ENCODE data around the gene MSRB3.

MSRB3 gene

DNA sequence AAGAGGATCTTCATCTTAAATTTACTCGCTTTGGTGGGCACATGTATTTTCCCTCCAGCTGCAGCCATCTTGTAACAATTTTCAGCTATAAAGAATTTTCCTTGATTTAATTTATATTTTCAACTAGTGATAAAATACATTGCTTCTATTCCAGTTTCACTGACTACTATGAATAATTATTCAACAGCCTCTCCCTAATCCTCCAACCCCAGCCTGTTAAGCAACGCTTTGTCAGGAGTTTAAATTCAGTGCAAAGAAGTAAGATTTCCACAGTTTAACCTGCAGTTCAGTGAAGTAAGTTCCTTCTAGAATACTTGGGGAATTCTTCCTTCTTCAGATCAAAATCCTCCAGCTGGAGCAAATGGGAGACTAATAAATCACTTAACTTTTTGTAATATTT, 180.2 kb downstream of the MSRB3 start:
- Histone ChIP-seq H3K4me1 (ENCODE audit: insufficient read depth, low read length) (no peaks in the 10 kb centered on the region), H3K9me3 (ENCODE audit: insufficient read depth, low read depth, low read length) (no peaks in the 10 kb centered on the region), H3K36me3 (ENCODE audit: insufficient read depth, low read length) (no peaks in the 10 kb centered on the region), H3K4me3 (ENCODE audit: low read length) (no peak overlapping the region), H3K27me3 (ENCODE audit: insufficient read depth, low read length) (no peaks in the 10 kb centered on the region), H3K9ac (ENCODE audit: low read depth, low read length) (no peak overlapping the region), H3K27ac (ENCODE audit: low read depth, low read length) (no peak overlapping the region)
- 93% methylated on average over 2 of the region's 2 CpGs for WGBS

DNA sequence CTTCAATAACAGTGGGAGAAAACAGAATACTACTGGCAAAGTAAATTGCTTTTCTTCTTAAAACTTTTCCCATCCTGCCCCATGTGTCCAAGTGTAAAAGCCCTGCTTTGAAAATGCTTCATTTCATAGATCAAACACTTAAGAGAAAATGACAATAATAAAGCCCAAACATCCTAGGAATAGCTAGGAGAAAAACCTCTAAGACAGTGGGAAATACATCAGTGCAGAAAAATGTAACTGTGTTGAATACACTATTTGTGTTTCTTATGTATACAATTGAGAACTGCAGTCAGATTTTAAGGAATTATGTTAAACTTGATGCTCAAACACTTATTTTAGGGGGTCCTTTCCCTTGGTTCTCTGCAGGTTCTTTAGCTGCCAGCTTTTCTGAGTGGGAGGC, 181.1 kb downstream of the MSRB3 start:
- H3K9me3 ChIP-seq (ENCODE audit: insufficient read depth, low read depth, low read length): no peaks in the 10 kb centered on the region
- no peaks in the 10 kb centered on the region for H3K27me3 ChIP-seq (ENCODE audit: insufficient read depth, low read length)
- no peak overlapping the region for H3K27ac ChIP-seq (ENCODE audit: low read depth, low read length)
- H3K4me1 ChIP-seq (ENCODE audit: insufficient read depth, low read length): no peaks in the 10 kb centered on the region
- no peak overlapping the region for H3K9ac ChIP-seq (ENCODE audit: low read depth, low read length)
- no peak overlapping the region for H3K4me3 ChIP-seq (ENCODE audit: low read length)
- no peaks in the 10 kb centered on the region for H3K36me3 ChIP-seq (ENCODE audit: insufficient read depth, low read length)

- Histone ChIP-seq H3K27ac (ENCODE audit: low read depth, low read length) (no peak overlapping the region), H3K9ac (ENCODE audit: low read depth, low read length) (no peak overlapping the region), H3K9me3 (ENCODE audit: insufficient read depth, low read depth, low read length) (no peaks in the 10 kb centered on the region), H3K4me3 (ENCODE audit: low read length) (no peak overlapping the region), H3K27me3 (ENCODE audit: insufficient read depth, low read length) (no peaks in the 10 kb centered on the region), H3K4me1 (ENCODE audit: insufficient read depth, low read length) (no peaks in the 10 kb centered on the region), H3K36me3 (ENCODE audit: insufficient read depth, low read length) (no peaks in the 10 kb centered on the region)
- 91% methylated on average over 8 of the region's 8 CpGs for WGBS
Observed at GRCh38 chr12:65460063-65460462, 181.6 kb downstream of the MSRB3 start.

DNA sequence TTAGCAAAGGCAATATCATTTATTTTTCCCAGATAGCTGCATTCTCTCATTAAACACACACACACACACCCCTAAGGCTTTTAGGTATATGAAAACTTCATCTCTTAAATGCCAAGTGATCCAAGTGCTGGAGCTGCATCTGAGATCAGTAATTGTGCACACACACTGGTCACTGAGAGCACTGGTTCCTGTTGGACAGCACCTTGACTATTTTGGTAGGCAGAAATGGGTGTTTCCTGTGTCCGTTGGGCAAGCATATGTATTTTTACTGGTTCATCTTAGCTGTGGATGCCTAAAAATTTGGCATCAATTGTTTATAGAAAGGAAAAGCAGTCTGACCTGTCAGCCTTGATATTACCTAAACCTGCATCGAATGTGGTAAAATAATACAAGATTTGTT, 182.5 kb downstream of the MSRB3 start:
- no peaks in the 10 kb centered on the region for H3K4me1 ChIP-seq (ENCODE audit: insufficient read depth, low read length)
- H3K27ac ChIP-seq (ENCODE audit: low read depth, low read length): no peak overlapping the region
- H3K4me3 ChIP-seq (ENCODE audit: low read length): no peak overlapping the region
- no peak overlapping the region for H3K9ac ChIP-seq (ENCODE audit: low read depth, low read length)
- no peaks in the 10 kb centered on the region for H3K36me3 ChIP-seq (ENCODE audit: insufficient read depth, low read length)
- no peaks in the 10 kb centered on the region for H3K9me3 ChIP-seq (ENCODE audit: insufficient read depth, low read depth, low read length)
- H3K27me3 ChIP-seq (ENCODE audit: insufficient read depth, low read length): no peaks in the 10 kb centered on the region
- 92% methylated on average over 2 of the region's 2 CpGs for WGBS

GRCh38 chr12:65462484-65462883, 184.0 kb downstream of the MSRB3 start:
- H3K27me3 ChIP-seq (ENCODE audit: insufficient read depth, low read length): no peaks in the 10 kb centered on the region
- no peak overlapping the region for H3K9ac ChIP-seq (ENCODE audit: low read depth, low read length)
- no peak overlapping the region for H3K27ac ChIP-seq (ENCODE audit: low read depth, low read length)
- H3K4me1 ChIP-seq (ENCODE audit: insufficient read depth, low read length): no peaks in the 10 kb centered on the region
- WGBS: 97% methylated on average over 2 of the region's 2 CpGs
- H3K9me3 ChIP-seq (ENCODE audit: insufficient read depth, low read depth, low read length): no peaks in the 10 kb centered on the region
- H3K4me3 ChIP-seq (ENCODE audit: low read length): no peak overlapping the region
- no peaks in the 10 kb centered on the region for H3K36me3 ChIP-seq (ENCODE audit: insufficient read depth, low read length)

GRCh38 chr12:65463082-65463481, 184.6 kb downstream of the MSRB3 start:
- Histone ChIP-seq H3K4me1 (ENCODE audit: insufficient read depth, low read length) (no peaks in the 10 kb centered on the region), H3K27me3 (ENCODE audit: insufficient read depth, low read length) (no peaks in the 10 kb centered on the region), H3K9ac (ENCODE audit: low read depth, low read length) (no peak overlapping the region), H3K27ac (ENCODE audit: low read depth, low read length) (no peak overlapping the region), H3K9me3 (ENCODE audit: insufficient read depth, low read depth, low read length) (no peaks in the 10 kb centered on the region), H3K4me3 (ENCODE audit: low read length) (no peak overlapping the region), H3K36me3 (ENCODE audit: insufficient read depth, low read length) (no peaks in the 10 kb centered on the region)
- WGBS: 91% methylated on average over 8 of the region's 9 CpGs

- 96% methylated on average over 1 of the region's 1 CpG for WGBS
- Histone ChIP-seq H3K27ac (ENCODE audit: low read depth, low read length) (no peak overlapping the region), H3K4me3 (ENCODE audit: low read length) (no peak overlapping the region), H3K9me3 (ENCODE audit: insufficient read depth, low read depth, low read length) (no peaks in the 10 kb centered on the region), H3K9ac (ENCODE audit: low read depth, low read length) (no peak overlapping the region), H3K27me3 (ENCODE audit: insufficient read depth, low read length) (no peaks in the 10 kb centered on the region), H3K36me3 (ENCODE audit: insufficient read depth, low read length) (no peaks in the 10 kb centered on the region), H3K4me1 (ENCODE audit: insufficient read depth, low read length) (no peaks in the 10 kb centered on the region)
Observed at GRCh38 chr12:65463611-65464010, 185.1 kb downstream of the MSRB3 start.

- H3K36me3 ChIP-seq (ENCODE audit: insufficient read depth, low read length): no peaks in the 10 kb centered on the region
Observed at GRCh38 chr12:65464930-65465329, 186.4 kb downstream of the MSRB3 start.

GRCh38 chr12:65465766-65466547, 187.5 kb downstream of the MSRB3 start:
- Histone ChIP-seq H3K9me3 (ENCODE audit: insufficient read depth, low read depth, low read length) (no peaks in the 10 kb centered on the region), H3K4me3 (ENCODE audit: low read length) (no peak overlapping the region), H3K27me3 (ENCODE audit: insufficient read depth, low read length) (no peaks in the 10 kb centered on the region), H3K27ac (ENCODE audit: low read depth, low read length) (no peak overlapping the region), H3K36me3 (ENCODE audit: insufficient read depth, low read length) (no peaks in the 10 kb centered on the region), H3K4me1 (ENCODE audit: insufficient read depth, low read length) (no peaks in the 10 kb centered on the region), H3K9ac (ENCODE audit: low read depth, low read length) (no peak overlapping the region)
- 94% methylated on average over 9 of the region's 9 CpGs for WGBS

More at GRCh38 chr12:65464930-65465329, 186.4 kb downstream of the MSRB3 start:
- H3K4me1 ChIP-seq (ENCODE audit: insufficient read depth, low read length): no peaks in the 10 kb centered on the region
- H3K27me3 ChIP-seq (ENCODE audit: insufficient read depth, low read length): no peaks in the 10 kb centered on the region
- WGBS: 88% methylated on average over 3 of the region's 3 CpGs
- no peak overlapping the region for H3K9ac ChIP-seq (ENCODE audit: low read depth, low read length)
- H3K4me3 ChIP-seq (ENCODE audit: low read length): no peak overlapping the region
- no peaks in the 10 kb centered on the region for H3K9me3 ChIP-seq (ENCODE audit: insufficient read depth, low read depth, low read length)
- H3K27ac ChIP-seq (ENCODE audit: low read depth, low read length): no peak overlapping the region

DNA sequence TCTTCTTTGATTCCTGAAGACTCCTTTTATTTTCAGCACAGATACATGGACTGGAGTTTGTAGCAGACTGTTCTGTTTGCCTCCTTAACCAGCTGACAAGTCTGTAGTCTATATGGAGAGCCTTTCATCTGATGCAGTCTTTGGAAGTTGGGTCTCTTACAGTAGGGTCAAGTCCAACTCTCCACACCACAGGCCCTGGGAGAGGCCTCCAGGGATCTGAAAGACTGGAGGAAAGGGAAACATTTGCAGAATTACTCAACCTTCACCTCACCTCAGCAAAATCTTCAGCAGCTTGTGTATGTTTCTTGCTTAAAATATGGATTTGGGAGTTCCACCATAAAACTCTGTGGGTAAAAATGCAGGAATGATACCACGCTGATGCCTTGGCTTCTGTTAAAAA, 188.4 kb downstream of the MSRB3 start:
- Histone ChIP-seq H3K36me3 (ENCODE audit: insufficient read depth, low read length) (no peaks in the 10 kb centered on the region), H3K4me3 (ENCODE audit: low read length) (no peak overlapping the region), H3K9ac (ENCODE audit: low read depth, low read length) (no peak overlapping the region), H3K9me3 (ENCODE audit: insufficient read depth, low read depth, low read length) (no peaks in the 10 kb centered on the region), H3K27me3 (ENCODE audit: insufficient read depth, low read length) (no peaks in the 10 kb centered on the region), H3K4me1 (ENCODE audit: insufficient read depth, low read length) (no peaks in the 10 kb centered on the region), H3K27ac (ENCODE audit: low read depth, low read length) (no peak overlapping the region)
- WGBS: 100% methylated on average over 1 of the region's 1 CpG

GRCh38 chr12:65470256-65470655, 191.8 kb downstream of the MSRB3 start:
- Histone ChIP-seq H3K9me3 (ENCODE audit: insufficient read depth, low read depth, low read length) (no peaks in the 10 kb centered on the region), H3K36me3 (ENCODE audit: insufficient read depth, low read length) (no peaks in the 10 kb centered on the region), H3K4me1 (ENCODE audit: insufficient read depth, low read length) (no peaks in the 10 kb centered on the region), H3K4me3 (ENCODE audit: low read length) (no peak overlapping the region), H3K9ac (ENCODE audit: low read depth, low read length) (no peak overlapping the region), H3K27ac (ENCODE audit: low read depth, low read length) (no peak overlapping the region), H3K27me3 (ENCODE audit: insufficient read depth, low read length) (no peaks in the 10 kb centered on the region)
- 91% methylated on average over 6 of the region's 6 CpGs for WGBS

GRCh38 chr12:65472079-65472478, 193.6 kb downstream of the MSRB3 start:
- no peaks in the 10 kb centered on the region for H3K9me3 ChIP-seq (ENCODE audit: insufficient read depth, low read depth, low read length)
- H3K4me1 ChIP-seq (ENCODE audit: insufficient read depth, low read length): no peaks in the 10 kb centered on the region
- H3K9ac ChIP-seq (ENCODE audit: low read depth, low read length): no peak overlapping the region
- H3K27me3 ChIP-seq (ENCODE audit: insufficient read depth, low read length): no peaks in the 10 kb centered on the region
- 87% methylated on average over 2 of the region's 2 CpGs for WGBS
- H3K27ac ChIP-seq (ENCODE audit: low read depth, low read length): no peak overlapping the region
- H3K36me3 ChIP-seq (ENCODE audit: insufficient read depth, low read length): no peaks in the 10 kb centered on the region
- no peak overlapping the region for H3K4me3 ChIP-seq (ENCODE audit: low read length)

Measured in HUES64 (cell line).